Measurements from ENCODE around the gene HDAC4. TPM values are rescaled to one million over a fixed set of nuclear protein-coding genes. Genes with fewer than 3 reads are reported as not detected.
"Not testable (repeated sequence)": the region's sequence is repeated elsewhere in the genome, so short reads cannot be mapped to it uniquely, and the experiment has no call there.

The HDAC4 gene
- total RNA-seq, 1 experiment from 2014 or later = 21.8 TPM

DNA sequence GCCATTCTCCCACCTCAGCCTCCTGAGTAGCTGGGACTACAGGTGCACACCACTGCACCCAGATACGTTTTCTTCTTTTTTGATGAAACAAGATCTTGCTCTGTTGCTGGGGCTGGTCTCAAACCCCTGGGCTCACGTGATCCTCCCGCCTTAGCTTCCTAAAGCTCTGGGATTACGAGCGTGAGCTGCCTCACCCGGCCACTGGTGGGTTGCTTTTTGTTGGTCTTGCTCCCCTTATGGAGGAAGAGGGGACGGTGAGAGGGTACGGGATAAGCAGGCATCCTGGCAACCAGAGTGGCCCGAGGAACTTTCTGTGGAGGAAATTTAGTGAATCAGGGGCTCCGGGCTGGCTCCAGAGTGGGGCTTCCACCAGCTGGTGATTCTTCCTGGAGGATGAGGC, 222.3 kb downstream of the HDAC4 start:
- no TSS peak for BruUV-seq (replicated peaks)
- POLR2A ChIA-PET = no interaction called here
- Mint-ChIP-seq H3K27ac (ENCODE audit: low read depth, unreplicated experiment) (no peak overlapping the region), H3K4me3 (ENCODE audit: unreplicated experiment) (no peak overlapping the region), H3K27me3 (ENCODE audit: insufficient read depth, unreplicated experiment) (no peaks in the 10 kb centered on the region), H3K9me3 (ENCODE audit: unreplicated experiment) (peaks cover 20% of the 10 kb centered on the region), H3K4me1 (ENCODE audit: insufficient read depth, unreplicated experiment) (no peaks in the 10 kb centered on the region), H3K36me3 (ENCODE audit: insufficient read depth, unreplicated experiment) (peaks cover 31% of the 10 kb centered on the region)
- no peak for DNase-seq (ENCODE audit: unreplicated experiment)
- CTCF ChIA-PET = no interaction called here
- TF ChIP-seq, protein P1, sequence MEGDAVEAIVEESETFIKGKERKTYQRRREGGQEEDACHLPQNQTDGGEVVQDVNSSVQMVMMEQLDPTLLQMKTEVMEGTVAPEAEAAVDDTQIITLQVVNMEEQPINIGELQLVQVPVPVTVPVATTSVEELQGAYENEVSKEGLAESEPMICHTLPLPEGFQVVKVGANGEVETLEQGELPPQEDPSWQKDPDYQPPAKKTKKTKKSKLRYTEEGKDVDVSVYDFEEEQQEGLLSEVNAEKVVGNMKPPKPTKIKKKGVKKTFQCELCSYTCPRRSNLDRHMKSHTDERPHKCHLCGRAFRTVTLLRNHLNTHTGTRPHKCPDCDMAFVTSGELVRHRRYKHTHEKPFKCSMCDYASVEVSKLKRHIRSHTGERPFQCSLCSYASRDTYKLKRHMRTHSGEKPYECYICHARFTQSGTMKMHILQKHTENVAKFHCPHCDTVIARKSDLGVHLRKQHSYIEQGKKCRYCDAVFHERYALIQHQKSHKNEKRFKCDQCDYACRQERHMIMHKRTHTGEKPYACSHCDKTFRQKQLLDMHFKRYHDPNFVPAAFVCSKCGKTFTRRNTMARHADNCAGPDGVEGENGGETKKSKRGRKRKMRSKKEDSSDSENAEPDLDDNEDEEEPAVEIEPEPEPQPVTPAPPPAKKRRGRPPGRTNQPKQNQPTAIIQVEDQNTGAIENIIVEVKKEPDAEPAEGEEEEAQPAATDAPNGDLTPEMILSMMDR (IDR thresholded peaks at IDR 0.05; ENCODE audit: unreplicated experiment) = no peak
- intact Hi-C loops (cut with micrococcal nuclease) = no loop called here

DNA sequence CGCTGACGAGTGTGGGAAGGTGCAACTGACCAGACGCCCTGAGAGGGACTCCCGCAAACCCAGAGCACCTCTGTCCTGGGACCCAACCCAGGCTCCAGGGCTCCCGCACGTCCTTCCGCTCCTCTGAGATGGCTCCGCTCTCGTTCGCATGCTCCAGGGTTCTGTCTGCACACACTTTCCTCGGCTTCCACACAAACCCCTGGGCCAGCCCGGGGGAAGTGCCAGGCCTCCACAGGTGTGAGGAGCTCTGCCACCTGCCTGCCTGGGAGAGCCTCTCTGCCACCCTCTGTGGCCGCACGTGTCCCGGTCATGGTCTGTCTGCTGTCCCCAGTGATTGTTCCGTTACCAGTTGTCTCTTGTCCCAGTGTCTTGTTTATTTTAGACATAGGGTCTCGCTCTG, 222.9 kb downstream of the HDAC4 start:
- BruUV-seq (replicated peaks) = no TSS peak
- ChIA-PET POLR2A (interaction anchor here (0.5 kb wide), 1 partner anchor 229 kb away, joined by 3 read pairs; no protein-coding TSS in a partner anchor), CTCF (no interaction called here)
- no peak overlapping the region for H3K4me3 Mint-ChIP-seq (ENCODE audit: unreplicated experiment)
- no peaks in the 10 kb centered on the region for H3K4me1 Mint-ChIP-seq (ENCODE audit: insufficient read depth, unreplicated experiment)
- H3K27me3 Mint-ChIP-seq (ENCODE audit: insufficient read depth, unreplicated experiment) = no peaks in the 10 kb centered on the region
- peaks cover 23% of the 10 kb centered on the region for H3K9me3 Mint-ChIP-seq (ENCODE audit: unreplicated experiment)
- H3K27ac Mint-ChIP-seq (ENCODE audit: low read depth, unreplicated experiment) = no peak overlapping the region
- DNase-seq (ENCODE audit: unreplicated experiment) = no peak
- intact Hi-C loops (cut with micrococcal nuclease) = no loop called here
- peaks cover 28% of the 10 kb centered on the region for H3K36me3 Mint-ChIP-seq (ENCODE audit: insufficient read depth, unreplicated experiment)
- TF ChIP-seq, protein P1 (IDR thresholded peaks at IDR 0.05; ENCODE audit: unreplicated experiment) = no peak

DNA sequence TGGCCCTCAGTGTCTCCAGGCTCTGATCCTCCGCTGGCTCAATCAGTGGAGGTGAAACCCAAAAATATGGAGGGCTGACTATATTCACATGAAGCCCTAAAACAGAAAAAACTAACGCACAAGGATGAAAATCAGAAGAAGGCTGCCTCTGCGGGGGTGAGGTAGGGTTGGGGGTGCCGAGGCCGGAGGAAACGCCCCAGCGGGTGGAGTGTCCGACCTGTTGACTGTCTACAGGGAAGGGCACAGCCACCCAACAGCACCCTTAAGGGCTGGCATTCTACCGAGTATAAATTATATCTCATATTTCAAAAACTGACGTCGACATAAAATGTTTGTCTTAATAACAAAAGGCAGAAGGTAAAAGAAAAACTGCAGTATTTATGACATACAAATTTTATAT, 223.5 kb downstream of the HDAC4 start:
- peaks cover 23% of the 10 kb centered on the region for H3K9me3 Mint-ChIP-seq (ENCODE audit: unreplicated experiment)
- no peak overlapping the region for H3K4me3 Mint-ChIP-seq (ENCODE audit: unreplicated experiment)
- ChIA-PET POLR2A (no interaction called here), CTCF (no interaction called here)
- TF ChIP-seq, protein P1 (IDR thresholded peaks at IDR 0.05; ENCODE audit: unreplicated experiment) = no peak
- H3K36me3 Mint-ChIP-seq (ENCODE audit: insufficient read depth, unreplicated experiment) = peaks cover 28% of the 10 kb centered on the region
- intact Hi-C loops (cut with micrococcal nuclease) = no loop called here
- DNase-seq (ENCODE audit: unreplicated experiment) = no peak
- no TSS peak for BruUV-seq (replicated peaks)
- H3K27me3 Mint-ChIP-seq (ENCODE audit: insufficient read depth, unreplicated experiment) = no peaks in the 10 kb centered on the region
- H3K27ac Mint-ChIP-seq (ENCODE audit: low read depth, unreplicated experiment) = no peak overlapping the region
- H3K4me1 Mint-ChIP-seq (ENCODE audit: insufficient read depth, unreplicated experiment) = no peaks in the 10 kb centered on the region

DNA sequence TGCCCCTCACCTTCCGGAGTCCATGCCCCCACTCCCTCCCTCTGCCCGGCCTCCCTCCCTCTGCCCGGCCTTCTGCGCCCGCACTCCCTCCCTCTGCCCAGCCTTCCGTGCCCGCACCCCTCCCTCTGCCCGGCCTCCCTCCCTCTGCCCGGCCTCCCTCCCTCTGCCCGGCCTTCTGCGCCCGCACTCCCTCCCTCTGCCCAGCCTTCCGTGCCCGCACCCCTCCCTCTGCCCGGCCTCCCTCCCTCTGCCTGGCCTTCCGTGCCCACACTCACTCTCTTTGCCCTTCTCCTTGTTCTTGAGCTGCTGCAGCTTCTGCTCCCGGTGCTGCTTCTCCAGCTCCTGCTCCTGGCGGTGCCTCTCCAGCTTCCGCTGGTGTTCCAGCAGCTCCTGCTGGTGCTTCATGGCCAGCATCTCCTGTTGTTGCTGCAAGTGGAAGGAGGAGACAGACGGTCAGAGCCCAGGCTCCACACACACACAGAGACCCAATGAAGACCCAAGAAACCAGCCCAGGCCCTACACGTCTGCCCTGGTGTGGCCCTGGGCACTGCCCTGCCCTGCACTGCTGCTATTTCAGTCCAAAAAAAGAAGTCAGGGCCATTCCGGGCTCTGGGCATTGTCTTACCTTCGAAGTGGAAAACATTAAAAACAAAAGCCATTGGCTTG, 224.5 kb downstream of the HDAC4 start:
- DNase-seq (ENCODE audit: unreplicated experiment); POLR2A ChIA-PET; H3K27me3 Mint-ChIP-seq (ENCODE audit: insufficient read depth, unreplicated experiment); BruUV-seq (replicated peaks); H3K27ac Mint-ChIP-seq (ENCODE audit: low read depth, unreplicated experiment); H3K4me1 Mint-ChIP-seq (ENCODE audit: insufficient read depth, unreplicated experiment); intact Hi-C loops (cut with micrococcal nuclease); CTCF ChIA-PET; H3K4me3 Mint-ChIP-seq (ENCODE audit: unreplicated experiment): not testable (repeated sequence)
- peaks cover 28% of the 10 kb centered on the region for H3K36me3 Mint-ChIP-seq (ENCODE audit: insufficient read depth, unreplicated experiment)
- H3K9me3 Mint-ChIP-seq (ENCODE audit: unreplicated experiment) = peaks cover 27% of the 10 kb centered on the region

DNA sequence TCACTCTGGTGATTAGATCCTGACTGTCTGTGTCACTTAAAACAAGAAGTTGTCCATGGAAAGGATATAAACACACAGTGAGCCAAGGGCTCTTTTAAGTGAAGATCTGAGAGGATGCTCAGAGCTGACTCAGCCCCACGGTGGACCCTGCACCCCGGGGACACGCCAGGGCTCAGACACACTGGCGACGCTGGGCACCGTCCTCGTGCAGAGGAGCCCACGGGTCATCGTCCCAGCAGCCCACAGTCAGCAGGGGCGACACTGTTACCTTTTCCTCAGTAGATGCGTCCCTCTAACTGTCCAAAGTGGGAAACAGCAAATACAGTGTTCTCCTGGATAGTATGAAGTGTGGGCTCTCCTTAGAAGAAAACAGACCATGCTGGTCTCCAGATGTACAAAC, 225.6 kb downstream of the HDAC4 start:
- Mint-ChIP-seq H3K9me3 (ENCODE audit: unreplicated experiment) (peaks cover 31% of the 10 kb centered on the region), H3K36me3 (ENCODE audit: insufficient read depth, unreplicated experiment) (peaks cover 38% of the 10 kb centered on the region)
- no TSS peak for BruUV-seq (replicated peaks)

More for the DNA sequence above, 225.6 kb downstream of the HDAC4 start:
- H3K27me3 Mint-ChIP-seq (ENCODE audit: insufficient read depth, unreplicated experiment) = no peaks in the 10 kb centered on the region
- TF ChIP-seq, protein P1 (IDR thresholded peaks at IDR 0.05; ENCODE audit: unreplicated experiment) = no peak
- H3K27ac Mint-ChIP-seq (ENCODE audit: low read depth, unreplicated experiment) = no peak overlapping the region
- CTCF ChIA-PET = no interaction called here
- POLR2A ChIA-PET = no interaction called here
- no peak overlapping the region for H3K4me3 Mint-ChIP-seq (ENCODE audit: unreplicated experiment)
- H3K4me1 Mint-ChIP-seq (ENCODE audit: insufficient read depth, unreplicated experiment) = no peaks in the 10 kb centered on the region
- intact Hi-C loops (cut with micrococcal nuclease) = no loop called here
- DNase-seq (ENCODE audit: unreplicated experiment) = no peak
